Hypothalamus (tissue), 51 donors: ENCODE measurements around the gene STRA8.

Source experiments
- DNase-seq, 51 donors: peaks; one replicate each; lab custom pipeline; 2025; lab: John Stamatoyannopoulos, UW

Gene STRA8

GRCh38 chr7:135235841-135236240 lies 2.2 kb downstream of the STRA8 start:
- DNase-seq = no peak

- DNase-seq = no peak
These were observed 3.1 kb downstream of the STRA8 start for GRCh38 chr7:135236727-135237126.

- DNase-seq = no peak
These were observed 4.6 kb downstream of the STRA8 start for GRCh38 chr7:135238112-135238744.

GRCh38 chr7:135239263-135239662 lies 5.6 kb downstream of the STRA8 start:
- DNase-seq = no peak

GRCh38 chr7:135240441-135240840 lies 6.8 kb downstream of the STRA8 start:
- DNase-seq = peak in 7 of 51 donors; percentile 7 to 25 (median 23)

- no peak for DNase-seq
These were observed 8.6 kb downstream of the STRA8 start for GRCh38 chr7:135242096-135242684.

GRCh38 chr7:135245226-135246190 lies 11.9 kb downstream of the STRA8 start:
- DNase-seq = no peak

- DNase-seq = no peak
These were observed 12.7 kb downstream of the STRA8 start for GRCh38 chr7:135246191-135246825.

GRCh38 chr7:135247746-135248471 lies 14.3 kb downstream of the STRA8 start:
- no peak for DNase-seq

GRCh38 chr7:135248546-135248945 lies 14.9 kb downstream of the STRA8 start:
- DNase-seq = no peak

GRCh38 chr7:135251496-135252391 lies 18.1 kb downstream of the STRA8 start:
- DNase-seq = no peak

GRCh38 chr7:135253851-135254771 lies 20.5 kb downstream of the STRA8 start:
- peak in 50 of 51 donors; percentile 9 to 93 (median 72) for DNase-seq

GRCh38 chr7:135257790-135258189 lies 24.2 kb downstream of the STRA8 start:
- DNase-seq = no peak

GRCh38 chr7:135258585-135258984 lies 24.9 kb downstream of the STRA8 start:
- DNase-seq = no peak

- no peak for DNase-seq
These were observed 26.1 kb downstream of the STRA8 start for GRCh38 chr7:135259702-135260101.

GRCh38 chr7:135260470-135260869 lies 26.8 kb downstream of the STRA8 start:
- DNase-seq = no peak

- DNase-seq = peak in 27 of 51 donors; percentile 6 to 70 (median 29)
These were observed 27.5 kb downstream of the STRA8 start for GRCh38 chr7:135260930-135261721.
